Measurements from ENCODE around the gene OAS1.

DNA sequence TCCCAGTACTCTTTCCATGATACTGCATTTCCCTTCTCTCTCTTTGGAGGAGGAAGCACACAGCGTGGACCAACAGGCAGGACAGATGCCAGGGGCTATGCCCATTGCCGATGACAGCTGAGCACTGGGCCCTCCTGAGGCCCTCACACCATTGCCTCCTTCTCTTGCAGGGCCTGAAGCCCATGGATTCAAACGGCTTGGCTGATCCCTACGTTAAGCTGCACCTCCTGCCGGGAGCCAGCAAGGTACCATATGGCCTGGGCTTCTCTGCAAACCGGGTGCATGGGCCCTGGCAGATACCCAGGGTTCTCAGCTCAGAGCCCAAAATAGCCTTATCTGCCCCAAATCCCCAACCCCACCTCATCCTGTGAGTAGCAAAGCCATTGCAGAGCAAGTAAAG, 25.2 kb upstream of the OAS1 start:
- TF ChIP-seq, protein P1, sequence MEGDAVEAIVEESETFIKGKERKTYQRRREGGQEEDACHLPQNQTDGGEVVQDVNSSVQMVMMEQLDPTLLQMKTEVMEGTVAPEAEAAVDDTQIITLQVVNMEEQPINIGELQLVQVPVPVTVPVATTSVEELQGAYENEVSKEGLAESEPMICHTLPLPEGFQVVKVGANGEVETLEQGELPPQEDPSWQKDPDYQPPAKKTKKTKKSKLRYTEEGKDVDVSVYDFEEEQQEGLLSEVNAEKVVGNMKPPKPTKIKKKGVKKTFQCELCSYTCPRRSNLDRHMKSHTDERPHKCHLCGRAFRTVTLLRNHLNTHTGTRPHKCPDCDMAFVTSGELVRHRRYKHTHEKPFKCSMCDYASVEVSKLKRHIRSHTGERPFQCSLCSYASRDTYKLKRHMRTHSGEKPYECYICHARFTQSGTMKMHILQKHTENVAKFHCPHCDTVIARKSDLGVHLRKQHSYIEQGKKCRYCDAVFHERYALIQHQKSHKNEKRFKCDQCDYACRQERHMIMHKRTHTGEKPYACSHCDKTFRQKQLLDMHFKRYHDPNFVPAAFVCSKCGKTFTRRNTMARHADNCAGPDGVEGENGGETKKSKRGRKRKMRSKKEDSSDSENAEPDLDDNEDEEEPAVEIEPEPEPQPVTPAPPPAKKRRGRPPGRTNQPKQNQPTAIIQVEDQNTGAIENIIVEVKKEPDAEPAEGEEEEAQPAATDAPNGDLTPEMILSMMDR (IDR thresholded peaks at IDR 0.05; ENCODE audit: control extremely low read depth in 1 of 3, insufficient read depth in 1 of 3, low read depth in 1 of 3, low read length in 3 of 3), result no peak
- TF ChIP-seq PHF8 (conservative IDR thresholded peaks at IDR 0.05; ENCODE audit: low read depth, low read length) (no peak), EZH2 (IDR thresholded peaks at IDR 0.05; ENCODE audit: low read depth, low read length, severe bottlenecking) (no peak), YY1 (IDR thresholded peaks at IDR 0.05; ENCODE audit: low read depth, low read length) (no peak), JUN (IDR thresholded peaks at IDR 0.05; ENCODE audit: low read depth, low read length) (no peak), RAD21 (IDR thresholded peaks at IDR 0.05 in 1 of 2, conservative IDR thresholded peaks at IDR 0.05 in 1 of 2; ENCODE audit: low read depth in 2 of 2, low read length in 2 of 2) (no peak), POLR2AphosphoS5 (IDR thresholded peaks at IDR 0.05; ENCODE audit: low read depth, low read length) (no peak), POLR2A (IDR thresholded peaks at IDR 0.05; ENCODE audit: control extremely low read depth in 1 of 2, low read depth in 2 of 2, low read length in 2 of 2) (no peak), CREB1 (IDR thresholded peaks at IDR 0.05) (no peak), EP300 (IDR thresholded peaks at IDR 0.05; ENCODE audit: borderline replicate concordance in 1 of 2, low read depth in 2 of 2, low read length in 2 of 2) (no peak)
- TF ChIP-seq, protein P2, sequence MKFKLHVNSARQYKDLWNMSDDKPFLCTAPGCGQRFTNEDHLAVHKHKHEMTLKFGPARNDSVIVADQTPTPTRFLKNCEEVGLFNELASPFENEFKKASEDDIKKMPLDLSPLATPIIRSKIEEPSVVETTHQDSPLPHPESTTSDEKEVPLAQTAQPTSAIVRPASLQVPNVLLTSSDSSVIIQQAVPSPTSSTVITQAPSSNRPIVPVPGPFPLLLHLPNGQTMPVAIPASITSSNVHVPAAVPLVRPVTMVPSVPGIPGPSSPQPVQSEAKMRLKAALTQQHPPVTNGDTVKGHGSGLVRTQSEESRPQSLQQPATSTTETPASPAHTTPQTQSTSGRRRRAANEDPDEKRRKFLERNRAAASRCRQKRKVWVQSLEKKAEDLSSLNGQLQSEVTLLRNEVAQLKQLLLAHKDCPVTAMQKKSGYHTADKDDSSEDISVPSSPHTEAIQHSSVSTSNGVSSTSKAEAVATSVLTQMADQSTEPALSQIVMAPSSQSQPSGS (IDR thresholded peaks at IDR 0.05; ENCODE audit: low read length), result no peak
